Mucosa of descending colon (tissue), 3 donors: Measurements from ENCODE around the gene KRTAP13-2. TPM values are rescaled to one million over a fixed set of nuclear protein-coding genes. Genes with fewer than 3 reads are reported as not detected.

ENCODE experiments used
- ATAC-seq: fragments of 200-7000 bp; cut with Tn5 transposase; one replicate; pipeline ENCODE4 v1.9.1; 2020; ENCODE audit warnings: mild to moderate bottlenecking, moderate library complexity
- DNase-seq, 3 donors: peaks; one replicate each; pipeline ENCODE4 v3.0.0-alpha.2; 2020
- H3K36me3 ChIP-seq: fragments of 200-600 bp; one replicate; pipeline ENCODE4 v1.8.0; 2021; ENCODE audit warnings: low read depth, mild to moderate bottlenecking
- H3K4me1 ChIP-seq: fragments of 200-600 bp; one replicate; pipeline ENCODE4 v1.8.0; 2021; ENCODE audit warnings: low read depth, mild to moderate bottlenecking
- H3K4me3 ChIP-seq: fragments of 200-600 bp; one replicate; pipeline ENCODE4 v1.8.0; 2021; ENCODE audit warnings: mild to moderate bottlenecking
- H3K9me3 ChIP-seq: fragments of 200-600 bp; one replicate; pipeline ENCODE4 v1.8.0; 2021; ENCODE audit warnings: mild to moderate bottlenecking
- CTCF ChIP-seq: fragments of 200-600 bp; IDR thresholded peaks from one replicate; pipeline ENCODE4 v1.8.0; 2022; ENCODE audit warnings: antibody characterized with exemption, mild to moderate bottlenecking
- intact Hi-C, 2 donors: fragments of 100-400 bp; cut with DNase I in 1 of 2; cut with micrococcal nuclease in 1 of 2; formaldehyde crosslinking; loops; one replicate each; pipeline versions ENCODE4 v1.11.0 to v1.11.1; 2022; cut with DNase I, micrococcal nuclease
- total RNA-seq, 3 donors: library from RNA; stranded (reverse); fragmentation: NEBNext Ultra II Directional in 2 of 3; extraction: Animal tissue kit (Norgen Biotek cat#: 25700) in 2 of 3; gene quantifications; one replicate each; pipeline versions ENCODE4 v1.2.1 to v1.2.4, GENCODE V29; 2021 to 2023
- donor health status: DM: no; HTN: no; CAD: no; lungs with moderate emphysema.
- donor health status: DM: no; HTN: no; CAD: no.
- donor health status: DM: no; HTN: yes; CAD: no.

KRTAP13-2 gene
- total RNA-seq, 3 donors from 2014 or later = 0.47 to 15.0 (median 2.9) TPM

DNA sequence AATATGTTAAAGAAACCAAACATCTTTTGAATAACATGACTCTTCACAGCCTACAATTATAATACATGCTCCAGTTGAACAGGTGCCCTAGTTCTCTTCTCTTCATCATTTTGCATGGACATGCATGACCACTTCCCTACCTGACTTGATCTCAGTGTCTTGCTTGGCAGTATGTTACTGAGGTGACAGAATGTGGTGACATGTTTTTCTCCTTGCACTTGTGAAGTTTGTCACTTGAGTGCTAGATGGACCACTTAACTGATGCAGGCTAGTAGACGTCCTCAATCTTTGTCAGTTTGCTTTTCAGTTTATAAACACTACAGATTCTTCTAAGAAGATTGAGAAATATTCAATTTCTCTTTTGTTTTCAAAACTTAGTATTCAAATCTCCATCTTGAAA lies 10.1 kb upstream of the KRTAP13-2 start:
- Histone ChIP-seq H3K4me3 (no peak overlapping the region), H3K9me3 (no peaks in the 10 kb centered on the region), H3K4me1 (no peaks in the 10 kb centered on the region), H3K36me3 (no peaks in the 10 kb centered on the region)
- TF ChIP-seq CTCF = no peak
- DNase-seq = no peak
- intact Hi-C loops = no loop called here
- no peak for ATAC-seq

- intact Hi-C loops = no loop called here
- DNase-seq = no peak
- TF ChIP-seq CTCF = no peak
- no peaks in the 10 kb centered on the region for H3K9me3 ChIP-seq
- ATAC-seq = no peak
- H3K4me3 ChIP-seq = no peak overlapping the region
- no peaks in the 10 kb centered on the region for H3K4me1 ChIP-seq
- H3K36me3 ChIP-seq = no peaks in the 10 kb centered on the region
Observed at GRCh38 chr21:30355906-30356305, 16.2 kb downstream of the KRTAP13-2 start.

GRCh38 chr21:30354308-30355005 lies 17.6 kb downstream of the KRTAP13-2 start:
- TF ChIP-seq CTCF = no peak
- H3K4me3 ChIP-seq = no peak overlapping the region
- H3K4me1 ChIP-seq = no peaks in the 10 kb centered on the region
- H3K36me3 ChIP-seq = no peaks in the 10 kb centered on the region
- intact Hi-C loops = no loop called here
- no peaks in the 10 kb centered on the region for H3K9me3 ChIP-seq
- ATAC-seq (no peak), DNase-seq (no peak)

DNA sequence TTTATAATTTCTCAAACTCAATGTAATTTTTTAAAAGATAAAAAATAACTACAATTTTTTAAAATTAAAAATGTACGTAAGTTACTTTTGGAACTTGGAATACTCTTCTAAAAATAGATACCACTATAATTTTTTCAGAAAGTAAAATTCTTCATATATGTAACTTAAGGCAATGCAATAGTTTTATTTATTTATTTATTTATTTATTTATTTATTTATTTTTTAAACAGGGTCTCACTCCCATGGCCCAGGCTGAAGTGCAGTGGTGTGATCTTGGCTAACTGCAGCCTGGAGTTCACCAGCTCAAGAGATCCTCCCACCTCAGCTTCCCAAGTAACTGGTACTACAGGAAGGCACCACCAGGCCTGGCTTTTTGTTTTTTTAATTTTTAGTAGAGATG lies 20.5 kb downstream of the KRTAP13-2 start:
- intact Hi-C loops = no loop called here
- no peak for TF ChIP-seq CTCF

GRCh38 chr21:30349572-30349971 lies 22.5 kb downstream of the KRTAP13-2 start:
- no peak overlapping the region for H3K4me3 ChIP-seq
- no peak for ATAC-seq
- TF ChIP-seq CTCF = no peak
- DNase-seq = no peak
- intact Hi-C loops = no loop called here
- no peaks in the 10 kb centered on the region for H3K4me1 ChIP-seq
- no peaks in the 10 kb centered on the region for H3K36me3 ChIP-seq
- H3K9me3 ChIP-seq = no peaks in the 10 kb centered on the region

More for the DNA sequence above, 20.5 kb downstream of the KRTAP13-2 start:
- no peak for DNase-seq
- H3K36me3 ChIP-seq = no peaks in the 10 kb centered on the region
- ATAC-seq = no peak
- no peaks in the 10 kb centered on the region for H3K9me3 ChIP-seq
- H3K4me1 ChIP-seq = no peaks in the 10 kb centered on the region
- no peak overlapping the region for H3K4me3 ChIP-seq

DNA sequence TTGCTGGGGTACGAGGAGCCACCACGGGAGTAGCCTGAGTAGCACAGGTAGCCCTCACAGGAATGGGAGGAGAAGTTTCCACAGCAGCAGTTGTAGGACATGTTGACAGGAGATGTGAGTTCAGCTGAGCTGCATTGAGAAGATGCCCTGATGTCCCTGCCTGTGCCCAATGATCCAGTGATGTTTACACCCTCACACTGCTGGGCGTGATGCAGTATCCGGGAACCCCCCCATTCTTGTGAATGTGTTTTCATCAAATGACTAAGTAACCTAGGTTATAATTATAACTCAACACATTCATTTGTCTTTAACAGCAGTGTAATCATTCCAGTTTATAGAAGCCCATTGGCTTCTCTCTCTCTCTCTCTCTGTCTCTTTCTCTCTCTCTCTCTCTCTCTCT lies 23.6 kb downstream of the KRTAP13-2 start, which contains the start of gene KRTAP23-1:
Gene KRTAP23-1, minus strand, starts transcription at position 101 of the 400 bp plus-strand sequence. Its CDS starts 0 bp downstream, at position 101.
- H3K36me3 ChIP-seq = no peaks in the 10 kb centered on the region
- TF ChIP-seq CTCF = no peak
- no peak within 1 kb of the TSS for H3K4me3 ChIP-seq
- intact Hi-C loops = no loop called here
- H3K9me3 ChIP-seq = no peaks in the 10 kb centered on the region
- no peak for DNase-seq
- H3K4me1 ChIP-seq = no peaks in the 10 kb centered on the region
- no peak for ATAC-seq
